ENCODE measurements around the gene NRCAM. TPM values are rescaled to one million over a fixed set of nuclear protein-coding genes. Genes with fewer than 3 reads are reported as not detected.
"Not testable (repeated sequence)": the region's sequence is repeated elsewhere in the genome, so short reads cannot be mapped to it uniquely, and the experiment has no call there.

The NRCAM gene
- total and polyA plus RNA-seq, 2 of the 13 experiments (the other 11 are each of a cell fraction or from before 2014, with no cell fraction given): 0.31 to 0.33 TPM

DNA sequence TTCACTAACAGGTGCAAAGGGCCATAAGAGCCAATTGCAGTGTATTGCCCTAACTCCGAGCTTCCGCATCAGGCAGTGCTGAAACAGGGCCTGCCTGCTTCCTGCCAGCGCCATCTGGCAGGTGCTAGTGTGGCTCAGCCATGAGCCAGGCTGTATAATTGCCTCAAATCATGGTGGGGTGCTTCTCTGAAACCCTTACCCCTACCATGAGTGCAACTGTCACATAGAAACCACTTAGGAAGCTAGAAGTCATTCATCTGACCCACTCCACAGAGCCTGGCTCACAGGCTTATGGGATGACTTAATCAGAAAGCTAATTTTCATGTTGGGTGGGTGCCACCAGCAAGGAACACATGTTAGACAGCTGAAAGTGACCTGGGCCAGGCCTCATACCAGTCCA is 192.8 kb downstream of the NRCAM start (continued):
- no peak for TF ChIP-seq NRL (CRISPR knock-in tag; IDR thresholded peaks at IDR 0.05; ENCODE audit: borderline replicate concordance)
- TF ChIP-seq PHF20 (CRISPR knock-in tag; IDR thresholded peaks at IDR 0.05): no peak
- no peak for TF ChIP-seq ZNF891 (CRISPR knock-in tag; IDR thresholded peaks at IDR 0.05)
- TF ChIP-seq ISX (CRISPR knock-in tag; conservative IDR thresholded peaks at IDR 0.05): no peak
- no peak for TF ChIP-seq ZNF615 (CRISPR knock-in tag; IDR thresholded peaks at IDR 0.05; ENCODE audit: borderline replicate concordance)

DNA sequence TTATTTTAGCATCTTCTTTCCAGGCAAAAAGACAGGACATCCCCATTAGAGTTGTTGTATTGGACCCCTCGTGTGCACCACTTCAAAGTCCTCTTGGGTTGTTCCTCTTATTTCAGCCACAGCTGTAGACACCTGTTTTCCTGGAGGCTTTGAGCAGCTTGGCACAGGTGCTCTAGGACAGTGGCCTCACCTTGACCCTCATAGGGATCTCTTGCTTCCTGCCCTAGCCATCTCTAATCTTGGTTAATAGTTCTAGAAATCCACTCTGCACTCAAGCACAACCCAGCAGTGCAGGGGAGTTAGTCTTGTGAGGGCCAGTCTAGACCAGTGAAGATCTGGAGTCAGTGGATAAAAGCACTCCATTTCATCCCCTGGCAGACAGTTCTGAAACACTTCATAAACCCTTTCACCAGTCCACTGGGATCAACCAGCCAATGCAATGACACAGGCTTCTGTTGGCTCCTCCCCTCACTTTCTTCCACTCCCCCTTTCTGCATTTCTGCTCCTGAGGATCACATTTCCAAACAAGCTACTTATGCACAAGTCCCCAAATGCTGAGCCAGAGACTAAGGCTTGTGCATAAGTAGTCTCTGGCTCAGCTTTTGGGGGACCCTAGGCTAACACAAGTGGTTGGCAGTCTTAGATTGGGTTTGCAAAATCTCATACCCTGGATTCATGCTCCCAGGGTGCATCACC is 194.5 kb downstream of the NRCAM start:
- intact Hi-C loops (cut with micrococcal nuclease; ENCODE audit: unreplicated experiment) (no loop called here), in situ Hi-C loops (cut with HindIII; ENCODE audit: extremely low pct_ligation_motif_present, low pct_unique_long_range_greater_than_20kb) (no loop called here)
- ChIA-PET POLR2A (no interaction called here), CTCF (ENCODE audit: low intra/inter-chr PET ratio, low total read pairs) (no interaction called here)
- no peaks in the 10 kb centered on the region for H4K20me1 ChIP-seq (ENCODE audit: insufficient read depth, low read length)
- BruUV-seq (replicated peaks): no TSS peak
- FAIRE-seq (no peak), DNase-seq (ENCODE audit: low spot score) (no peak), ATAC-seq (no peak)
- H3K27me3 ChIP-seq (ENCODE audit: control insufficient read depth in 1 of 2, insufficient read depth in 2 of 2, low read length in 2 of 2): no peaks in the 10 kb centered on the region
- WGBS (ENCODE audit: low lambda C conversion rate): 0% methylated on average over 1 of the region's 1 CpG
- TF ChIP-seq ZNF746 (CRISPR knock-in tag; IDR thresholded peaks at IDR 0.05) (no peak), NR3C1 (CRISPR knock-in tag; IDR thresholded peaks at IDR 0.05) (no peak)
- no peaks in the 10 kb centered on the region for H3K4me1 ChIP-seq (ENCODE audit: insufficient read depth, low read length)
- no peaks in the 10 kb centered on the region for H3K36me3 ChIP-seq (replicated peaks in 1 of 2; ENCODE audit: control insufficient read depth in 1 of 2, insufficient read depth in 2 of 2, low read length in 2 of 2)
- no peak overlapping the region for H3K4me3 ChIP-seq (replicated peaks in 1 of 3; ENCODE audit: insufficient read depth in 1 of 3, low read depth in 2 of 3, low read length in 3 of 3)
- no peak overlapping the region for H3K9ac ChIP-seq (ENCODE audit: insufficient read depth, low read depth, low read length)
- no peak overlapping the region for H3K4me2 ChIP-seq (ENCODE audit: low read depth, low read length)
- H3K79me2 ChIP-seq (ENCODE audit: insufficient read depth, low read length): no peaks in the 10 kb centered on the region
- H2AFZ ChIP-seq (ENCODE audit: low read length): no peak overlapping the region
- H3K9me3 ChIP-seq (ENCODE audit: low read length): no peaks in the 10 kb centered on the region
- no peak overlapping the region for H3K27ac ChIP-seq (ENCODE audit: extremely low read length, insufficient read depth, low read length)

DNA sequence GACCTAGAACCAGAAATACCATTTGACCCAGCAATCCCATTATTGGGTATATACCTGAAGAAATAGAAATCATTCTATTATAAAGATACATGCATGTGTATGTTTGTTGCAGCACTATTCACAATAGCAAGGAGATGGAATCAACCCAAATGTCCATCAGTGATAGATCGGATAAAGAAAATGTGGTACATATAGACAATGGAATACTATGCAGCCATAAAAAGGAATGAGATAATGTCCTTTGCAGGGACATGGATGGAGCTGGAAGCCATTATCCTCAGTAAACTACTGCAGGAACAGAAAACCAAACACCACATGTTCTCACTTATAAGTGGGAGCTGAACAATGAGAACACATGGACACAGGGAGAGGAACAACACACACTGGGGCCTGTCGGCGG is 196.8 kb downstream of the NRCAM start:
- 70% methylated on average over 3 of the region's 3 CpGs for WGBS (ENCODE audit: low lambda C conversion rate)
- BruUV-seq (replicated peaks); H4K20me1 ChIP-seq (ENCODE audit: insufficient read depth, low read length); H3K9ac ChIP-seq (ENCODE audit: insufficient read depth, low read depth, low read length); POLR2A ChIA-PET; in situ Hi-C loops (cut with HindIII; ENCODE audit: extremely low pct_ligation_motif_present, low pct_unique_long_range_greater_than_20kb); H3K4me1 ChIP-seq (ENCODE audit: insufficient read depth, low read length); H3K27me3 ChIP-seq (ENCODE audit: control insufficient read depth in 1 of 2, insufficient read depth in 2 of 2, low read length in 2 of 2); CTCF ChIA-PET (ENCODE audit: low intra/inter-chr PET ratio, low total read pairs); H3K36me3 ChIP-seq (replicated peaks in 1 of 2; ENCODE audit: control insufficient read depth in 1 of 2, insufficient read depth in 2 of 2, low read length in 2 of 2); H3K79me2 ChIP-seq (ENCODE audit: insufficient read depth, low read length); H3K27ac ChIP-seq (ENCODE audit: extremely low read length, insufficient read depth, low read length); H3K9me3 ChIP-seq (ENCODE audit: low read length); H3K4me3 ChIP-seq (replicated peaks in 1 of 3; ENCODE audit: insufficient read depth in 1 of 3, low read depth in 2 of 3, low read length in 3 of 3); ATAC-seq; H2AFZ ChIP-seq (ENCODE audit: low read length); H3K4me2 ChIP-seq (ENCODE audit: low read depth, low read length); intact Hi-C loops (cut with micrococcal nuclease; ENCODE audit: unreplicated experiment); FAIRE-seq; DNase-seq (ENCODE audit: low spot score): not testable (repeated sequence)

Measured in HepG2 (cell line).